ENCODE results near the gene MRPL11. TPM values are rescaled to one million over a fixed set of nuclear protein-coding genes. Genes with fewer than 3 reads are reported as not detected.

MRPL11 gene
- polyA plus RNA-seq, 1 experiment = 54.5 TPM

DNA sequence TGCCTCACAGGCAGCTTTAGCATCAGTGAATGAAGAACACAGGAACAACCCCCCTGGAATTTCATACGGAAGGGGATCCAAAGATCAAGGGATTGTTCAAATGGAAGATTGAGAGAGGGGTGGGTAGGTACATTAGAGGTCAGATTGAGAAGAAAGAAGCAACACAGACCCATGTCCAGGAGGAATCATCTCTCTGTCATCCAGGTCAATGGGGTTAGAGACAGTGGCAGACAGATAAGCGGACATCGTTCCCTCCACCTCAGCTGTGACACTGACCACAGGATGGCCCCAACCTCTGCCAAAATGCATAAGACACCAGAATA, 19.7 kb downstream of the MRPL11 start:
- H3K27me3 ChIP-seq (ENCODE audit: control insufficient read depth, insufficient read depth, low read length) = peaks cover 6% of the 10 kb centered on the region; the same call in 1 of the 2 replicates
- TF ChIP-seq, protein P1, sequence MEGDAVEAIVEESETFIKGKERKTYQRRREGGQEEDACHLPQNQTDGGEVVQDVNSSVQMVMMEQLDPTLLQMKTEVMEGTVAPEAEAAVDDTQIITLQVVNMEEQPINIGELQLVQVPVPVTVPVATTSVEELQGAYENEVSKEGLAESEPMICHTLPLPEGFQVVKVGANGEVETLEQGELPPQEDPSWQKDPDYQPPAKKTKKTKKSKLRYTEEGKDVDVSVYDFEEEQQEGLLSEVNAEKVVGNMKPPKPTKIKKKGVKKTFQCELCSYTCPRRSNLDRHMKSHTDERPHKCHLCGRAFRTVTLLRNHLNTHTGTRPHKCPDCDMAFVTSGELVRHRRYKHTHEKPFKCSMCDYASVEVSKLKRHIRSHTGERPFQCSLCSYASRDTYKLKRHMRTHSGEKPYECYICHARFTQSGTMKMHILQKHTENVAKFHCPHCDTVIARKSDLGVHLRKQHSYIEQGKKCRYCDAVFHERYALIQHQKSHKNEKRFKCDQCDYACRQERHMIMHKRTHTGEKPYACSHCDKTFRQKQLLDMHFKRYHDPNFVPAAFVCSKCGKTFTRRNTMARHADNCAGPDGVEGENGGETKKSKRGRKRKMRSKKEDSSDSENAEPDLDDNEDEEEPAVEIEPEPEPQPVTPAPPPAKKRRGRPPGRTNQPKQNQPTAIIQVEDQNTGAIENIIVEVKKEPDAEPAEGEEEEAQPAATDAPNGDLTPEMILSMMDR (IDR thresholded peaks at IDR 0.05; ENCODE audit: insufficient read depth, low read depth, low read length) = no peak
- no peak overlapping the region for H3K4me3 ChIP-seq (ENCODE audit: low read depth, low read length)
- peaks cover 4% of the 10 kb centered on the region for H3K36me3 ChIP-seq (ENCODE audit: control insufficient read depth, insufficient read depth, low read length)
- DNase-seq (ENCODE audit: low read depth) = no peak
- CTCF ChIA-PET = interaction anchor here (1.5 to 22.5 kb wide), 3 partner anchors 11 to 83 kb away, joined by 4 to 400 read pairs (median 47); partner anchors contain the start of gene RIN1
- POLR2A ChIA-PET = no interaction called here

DNA sequence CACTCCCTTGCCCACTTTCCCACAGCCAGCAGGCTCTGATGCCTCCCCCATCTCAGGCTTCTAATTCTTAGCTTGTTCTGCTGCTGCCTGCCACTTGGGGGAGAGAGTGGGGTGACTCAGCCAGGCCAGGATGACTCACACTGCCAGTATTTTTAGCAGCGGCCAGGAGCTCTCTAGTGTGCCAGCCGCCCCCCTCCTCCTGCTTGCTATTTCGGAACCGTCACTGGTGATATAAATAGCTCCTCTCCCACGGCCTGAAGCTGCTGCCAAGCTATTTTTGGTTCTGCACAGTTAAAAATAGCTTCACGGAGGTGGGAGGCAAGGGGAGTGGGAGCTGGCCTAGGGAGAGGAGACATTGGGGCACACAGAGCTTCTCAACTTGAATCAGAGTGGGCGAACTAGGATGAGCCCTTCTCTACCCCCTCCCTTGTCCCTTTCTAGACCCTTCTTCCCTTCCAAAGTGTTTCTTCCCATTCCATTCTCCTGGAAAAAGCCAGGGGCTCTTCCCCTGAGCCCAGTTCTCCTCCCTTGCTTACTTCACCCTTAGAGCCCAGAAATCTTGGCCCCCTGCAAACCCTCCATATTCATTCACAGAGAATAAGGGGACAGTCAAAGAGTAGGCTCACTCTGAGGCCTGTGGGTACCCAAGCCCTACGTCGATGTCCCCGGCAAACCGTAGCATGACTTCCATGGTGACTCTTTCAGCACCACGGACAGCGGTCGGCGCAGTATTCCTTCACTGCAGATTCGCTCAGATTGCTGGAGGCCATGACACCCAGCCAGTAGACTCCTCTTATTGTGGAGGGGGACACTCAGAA, 20.3 kb downstream of the MRPL11 start:
- Histone ChIP-seq H3K36me3 (ENCODE audit: control insufficient read depth, insufficient read depth, low read length) (no peaks in the 10 kb centered on the region), H3K27me3 (ENCODE audit: control insufficient read depth, insufficient read depth, low read length) (peaks cover 6% of the 10 kb centered on the region; the same call in 1 of the 2 replicates), H3K4me3 (ENCODE audit: low read depth, low read length) (no peak overlapping the region)
- ChIA-PET CTCF (interaction anchor here (0.9 to 22.5 kb wide), 10 partner anchors 8 to 260 kb away, joined by 3 to 400 read pairs (median 4); partner anchors contain the start of genes DPP3, MRPL11, RBM4B and RIN1), POLR2A (interaction anchor here (0.6 to 1.0 kb wide), 2 partner anchors 10 to 129 kb away, joined by 3 to 5 read pairs; partner anchors contain the start of gene YIF1A)
- TF ChIP-seq, protein P1 (IDR thresholded peaks at IDR 0.05; ENCODE audit: insufficient read depth, low read depth, low read length) = peak; percentile 71
- peak; percentile 87 for DNase-seq (ENCODE audit: low read depth)

DNA sequence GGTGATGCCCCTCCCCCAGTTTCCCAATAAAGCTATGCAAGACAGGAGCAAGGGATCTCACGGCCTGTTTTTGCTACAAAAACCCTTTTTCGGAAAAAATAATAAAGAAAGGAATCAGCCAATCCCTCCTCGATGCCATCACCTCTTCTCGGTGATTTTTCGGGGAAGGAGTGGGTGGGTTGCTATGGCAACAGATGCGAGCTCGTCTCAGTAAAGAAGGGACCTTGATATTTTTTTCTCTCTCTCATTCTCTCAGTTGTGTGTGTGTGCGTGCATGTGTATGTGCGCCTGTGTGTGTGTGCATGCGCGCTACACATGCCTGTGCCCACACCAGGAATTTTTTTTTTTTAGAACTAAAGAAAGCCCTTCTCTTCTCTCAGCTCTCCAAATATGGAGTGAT, 21.6 kb downstream of the MRPL11 start:
- Histone ChIP-seq H3K36me3 (ENCODE audit: control insufficient read depth, insufficient read depth, low read length) (no peaks in the 10 kb centered on the region), H3K4me3 (ENCODE audit: low read depth, low read length) (no peak overlapping the region), H3K27me3 (ENCODE audit: control insufficient read depth, insufficient read depth, low read length) (peaks cover 6% of the 10 kb centered on the region; the same call in 1 of the 2 replicates)
- CTCF ChIA-PET = interaction anchor here (1.0 to 22.5 kb wide), 7 partner anchors 12 to 261 kb away, joined by 3 to 400 read pairs (median 6); partner anchors contain the start of genes MRPL11 and RBM4B
- no peak for DNase-seq (ENCODE audit: low read depth)
- POLR2A ChIA-PET = no interaction called here
- TF ChIP-seq, protein P1 (IDR thresholded peaks at IDR 0.05; ENCODE audit: insufficient read depth, low read depth, low read length) = no peak

DNA sequence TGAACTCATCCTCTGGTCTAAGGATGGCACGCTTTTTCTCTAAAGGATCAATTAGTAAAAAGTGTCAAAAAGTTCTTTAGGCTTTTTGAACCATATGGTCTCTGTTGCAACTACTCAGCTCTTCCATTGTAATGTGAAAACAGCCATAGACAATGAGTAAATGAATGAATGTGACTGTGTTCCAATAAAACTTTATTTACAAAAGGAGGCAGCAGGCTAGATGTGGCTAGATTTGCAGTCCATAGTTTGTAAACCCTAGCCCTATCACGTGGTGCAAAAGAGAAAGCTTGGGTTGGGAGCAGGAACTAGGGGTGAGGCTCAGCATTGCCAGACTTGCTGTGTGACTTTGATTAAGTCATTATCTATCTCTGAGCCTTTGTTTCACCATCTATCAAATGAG, 23.2 kb downstream of the MRPL11 start:
- Histone ChIP-seq H3K4me3 (ENCODE audit: low read depth, low read length) (no peak overlapping the region), H3K36me3 (ENCODE audit: control insufficient read depth, insufficient read depth, low read length) (no peaks in the 10 kb centered on the region), H3K27me3 (ENCODE audit: control insufficient read depth, insufficient read depth, low read length) (peaks cover 6% of the 10 kb centered on the region; the same call in 1 of the 2 replicates)
- POLR2A ChIA-PET = no interaction called here
- CTCF ChIA-PET = interaction anchor here (0.6 to 22.5 kb wide), 11 partner anchors 10 to 247 kb away, joined by 3 to 400 read pairs (median 5); partner anchors contain the start of gene MRPL11
- DNase-seq (ENCODE audit: low read depth) = no peak
- TF ChIP-seq, protein P1 (IDR thresholded peaks at IDR 0.05; ENCODE audit: insufficient read depth, low read depth, low read length) = no peak

Data from BJ (cell line).